HL-60 (cell line): ENCODE results near the gene FABP7.

Experiments used
- DNase-seq, 2 experiments: peaks; one replicate each; pipeline ENCODE4 v3.0.0-alpha.2; 2010 to 2020; ENCODE audit warnings: low read depth in 1 of 2, low spot score in 1 of 2
- H3K27ac ChIP-seq: fragments of 250-450 bp; sonication (Bioruptor Pico); replicated peaks from 2 replicates; pipeline ENCODE4 v1.5.1; 2020; ENCODE audit warnings: mild to moderate bottlenecking, moderate library complexity
- H3K27me3 ChIP-seq: fragments of 250-450 bp; sonication (Bioruptor Pico); 2 replicates; pipeline ENCODE4 v1.5.1; 2021; ENCODE audit warnings: mild to moderate bottlenecking, moderate library complexity; ENCODE audit not compliant: insufficient read depth, poor library complexity, severe bottlenecking
- H3K4me3 ChIP-seq: replicated peaks from 2 replicates; pipeline ENCODE4 v1.5.1; 2011; ENCODE audit warnings: mild to moderate bottlenecking, control low read depth, low read length; ENCODE audit not compliant: insufficient read depth
- GABPA ChIP-seq: IDR thresholded peaks from 2 replicates; pipeline ENCODE4 v1.6.1; 2012; ENCODE audit warnings: low read depth
- POLR2AphosphoS5 ChIP-seq: IDR thresholded peaks from 2 replicates; pipeline ENCODE4 v1.6.1; 2012; ENCODE audit warnings: low read depth
- SPI1 ChIP-seq: IDR thresholded peaks from 2 replicates; pipeline ENCODE4 v1.6.1; 2012; ENCODE audit warnings: low read depth, mild to moderate bottlenecking, borderline replicate concordance
- TF ChIP-seq, protein P1 (sequence below): IDR thresholded peaks from 2 replicates; pipeline ENCODE4 v1.6.1; 2012; ENCODE audit warnings: low read depth; ENCODE audit not compliant: insufficient replicate concordance
- TF ChIP-seq, protein P2 (sequence below): IDR thresholded peaks from one replicate; pipeline ENCODE4 v1.5.1; 2011; ENCODE audit warnings: low read length, control low read depth, inconsistent platforms; ENCODE audit not compliant: insufficient read depth

Gene FABP7

DNA sequence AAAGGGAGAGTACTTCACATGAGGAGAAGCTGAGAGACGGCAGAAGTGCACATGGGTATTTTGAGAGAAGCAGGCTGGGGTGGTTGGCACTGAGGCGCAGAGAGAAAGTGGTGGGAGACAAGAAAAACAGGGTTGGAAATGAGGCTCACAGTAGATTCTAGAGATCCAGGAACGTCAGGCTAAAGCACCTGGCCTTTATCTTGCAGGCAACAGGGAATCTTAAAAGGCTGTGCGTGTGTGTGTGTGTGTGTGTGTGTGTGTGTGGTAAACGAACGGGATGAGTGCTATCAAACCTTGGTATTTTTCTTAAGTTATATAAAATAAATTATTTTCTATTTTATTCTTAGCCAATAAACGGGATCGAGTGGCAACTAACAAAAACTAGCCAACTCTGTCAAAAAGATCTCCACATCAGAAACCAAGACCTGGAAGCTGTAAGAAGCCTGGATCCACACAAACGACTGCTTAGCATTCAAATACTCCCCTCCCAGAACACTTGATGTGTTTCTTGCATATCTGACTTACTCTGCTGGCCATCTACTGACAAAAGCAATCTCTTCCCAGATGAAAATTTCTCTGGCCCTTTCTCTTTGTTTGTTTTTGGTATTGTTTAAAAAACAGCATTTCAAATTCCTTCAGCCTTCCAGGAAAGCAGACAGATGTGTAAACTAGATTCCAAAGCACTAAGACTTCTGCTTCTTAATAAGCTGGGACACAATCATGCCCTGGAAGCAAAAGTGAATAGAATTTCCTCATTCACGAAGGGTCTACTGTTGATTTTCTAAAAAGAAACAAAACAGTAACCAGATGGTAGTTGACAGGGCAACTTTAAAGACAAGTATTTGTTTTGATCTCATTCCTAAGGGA lies 44.8 kb upstream of the FABP7 start:
- no peak for DNase-seq
- Histone ChIP-seq H3K4me3 (no peak overlapping the region), H3K27ac (no peak overlapping the region), H3K27me3 (peaks cover 8% of the 10 kb centered on the region)
- TF ChIP-seq, protein P1, sequence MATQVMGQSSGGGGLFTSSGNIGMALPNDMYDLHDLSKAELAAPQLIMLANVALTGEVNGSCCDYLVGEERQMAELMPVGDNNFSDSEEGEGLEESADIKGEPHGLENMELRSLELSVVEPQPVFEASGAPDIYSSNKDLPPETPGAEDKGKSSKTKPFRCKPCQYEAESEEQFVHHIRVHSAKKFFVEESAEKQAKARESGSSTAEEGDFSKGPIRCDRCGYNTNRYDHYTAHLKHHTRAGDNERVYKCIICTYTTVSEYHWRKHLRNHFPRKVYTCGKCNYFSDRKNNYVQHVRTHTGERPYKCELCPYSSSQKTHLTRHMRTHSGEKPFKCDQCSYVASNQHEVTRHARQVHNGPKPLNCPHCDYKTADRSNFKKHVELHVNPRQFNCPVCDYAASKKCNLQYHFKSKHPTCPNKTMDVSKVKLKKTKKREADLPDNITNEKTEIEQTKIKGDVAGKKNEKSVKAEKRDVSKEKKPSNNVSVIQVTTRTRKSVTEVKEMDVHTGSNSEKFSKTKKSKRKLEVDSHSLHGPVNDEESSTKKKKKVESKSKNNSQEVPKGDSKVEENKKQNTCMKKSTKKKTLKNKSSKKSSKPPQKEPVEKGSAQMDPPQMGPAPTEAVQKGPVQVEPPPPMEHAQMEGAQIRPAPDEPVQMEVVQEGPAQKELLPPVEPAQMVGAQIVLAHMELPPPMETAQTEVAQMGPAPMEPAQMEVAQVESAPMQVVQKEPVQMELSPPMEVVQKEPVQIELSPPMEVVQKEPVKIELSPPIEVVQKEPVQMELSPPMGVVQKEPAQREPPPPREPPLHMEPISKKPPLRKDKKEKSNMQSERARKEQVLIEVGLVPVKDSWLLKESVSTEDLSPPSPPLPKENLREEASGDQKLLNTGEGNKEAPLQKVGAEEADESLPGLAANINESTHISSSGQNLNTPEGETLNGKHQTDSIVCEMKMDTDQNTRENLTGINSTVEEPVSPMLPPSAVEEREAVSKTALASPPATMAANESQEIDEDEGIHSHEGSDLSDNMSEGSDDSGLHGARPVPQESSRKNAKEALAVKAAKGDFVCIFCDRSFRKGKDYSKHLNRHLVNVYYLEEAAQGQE, result no peak
- TF ChIP-seq SPI1, result no peak
- TF ChIP-seq, protein P2, sequence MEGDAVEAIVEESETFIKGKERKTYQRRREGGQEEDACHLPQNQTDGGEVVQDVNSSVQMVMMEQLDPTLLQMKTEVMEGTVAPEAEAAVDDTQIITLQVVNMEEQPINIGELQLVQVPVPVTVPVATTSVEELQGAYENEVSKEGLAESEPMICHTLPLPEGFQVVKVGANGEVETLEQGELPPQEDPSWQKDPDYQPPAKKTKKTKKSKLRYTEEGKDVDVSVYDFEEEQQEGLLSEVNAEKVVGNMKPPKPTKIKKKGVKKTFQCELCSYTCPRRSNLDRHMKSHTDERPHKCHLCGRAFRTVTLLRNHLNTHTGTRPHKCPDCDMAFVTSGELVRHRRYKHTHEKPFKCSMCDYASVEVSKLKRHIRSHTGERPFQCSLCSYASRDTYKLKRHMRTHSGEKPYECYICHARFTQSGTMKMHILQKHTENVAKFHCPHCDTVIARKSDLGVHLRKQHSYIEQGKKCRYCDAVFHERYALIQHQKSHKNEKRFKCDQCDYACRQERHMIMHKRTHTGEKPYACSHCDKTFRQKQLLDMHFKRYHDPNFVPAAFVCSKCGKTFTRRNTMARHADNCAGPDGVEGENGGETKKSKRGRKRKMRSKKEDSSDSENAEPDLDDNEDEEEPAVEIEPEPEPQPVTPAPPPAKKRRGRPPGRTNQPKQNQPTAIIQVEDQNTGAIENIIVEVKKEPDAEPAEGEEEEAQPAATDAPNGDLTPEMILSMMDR, result no peak
- no peak for TF ChIP-seq GABPA
- TF ChIP-seq POLR2AphosphoS5, result no peak

DNA sequence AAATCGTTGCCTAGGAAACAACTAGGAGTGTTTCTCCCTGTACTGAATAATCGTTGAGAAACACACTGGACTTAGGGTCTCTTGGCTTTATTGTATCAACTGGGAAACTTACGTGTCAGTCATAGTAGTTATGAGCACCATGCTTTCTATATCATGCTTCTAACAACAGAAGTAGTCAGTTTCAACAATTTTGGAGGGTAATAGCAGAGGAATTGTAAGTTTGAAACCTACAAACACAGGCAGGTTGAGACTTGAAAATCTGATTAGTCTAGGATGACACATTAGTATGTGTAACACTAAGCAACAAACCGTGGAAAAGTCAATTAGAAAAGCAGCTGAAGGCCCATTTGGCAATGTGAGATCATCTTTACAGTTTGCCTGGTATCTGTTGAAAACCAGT lies 43.9 kb upstream of the FABP7 start:
- no peak for DNase-seq
- H3K27ac ChIP-seq, result no peak overlapping the region
- H3K4me3 ChIP-seq, result no peak overlapping the region
- H3K27me3 ChIP-seq, result peaks cover 8% of the 10 kb centered on the region
- TF ChIP-seq GABPA, result no peak
- TF ChIP-seq POLR2AphosphoS5, result no peak
- TF ChIP-seq, protein P1, result no peak
- no peak for TF ChIP-seq SPI1
- TF ChIP-seq, protein P2, result no peak

DNA sequence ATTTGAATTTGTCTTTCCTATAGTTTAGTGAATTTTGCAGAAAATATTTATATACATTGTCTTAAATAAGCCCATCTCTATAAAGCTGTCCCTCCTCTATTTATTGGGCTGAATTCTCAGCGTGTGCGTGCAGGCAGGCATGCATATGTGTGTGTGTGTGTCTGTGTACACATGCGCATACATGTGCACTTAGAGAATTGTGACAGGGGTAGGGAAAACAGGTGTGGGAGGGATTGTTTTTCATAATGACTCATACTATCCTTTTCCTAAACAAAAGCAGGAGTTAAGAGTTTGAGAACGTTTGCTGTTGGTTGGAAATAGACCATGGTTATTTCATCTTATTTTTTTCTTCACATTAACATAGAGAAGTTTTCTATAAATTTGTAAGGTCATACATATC lies 43.4 kb upstream of the FABP7 start:
- H3K4me3 ChIP-seq, result no peak overlapping the region
- TF ChIP-seq, protein P2, result no peak
- no peak for TF ChIP-seq GABPA
- TF ChIP-seq, protein P1, result no peak
- no peak for TF ChIP-seq SPI1
- no peak for TF ChIP-seq POLR2AphosphoS5
- DNase-seq, result no peak
- H3K27ac ChIP-seq, result no peak overlapping the region
- peaks cover 8% of the 10 kb centered on the region for H3K27me3 ChIP-seq
